ENCODE results near the gene PCDHB4. TPM values are rescaled to one million over a fixed set of nuclear protein-coding genes. Genes with fewer than 3 reads are reported as not detected.
"Not testable (repeated sequence)": the region's sequence is repeated elsewhere in the genome, so short reads cannot be mapped to it uniquely, and the experiment has no call there.

Gene PCDHB4
- total and polyA plus RNA-seq, 2 donors (not counting 1 experiment from before 2014, with no cell fraction given), result not detected

DNA sequence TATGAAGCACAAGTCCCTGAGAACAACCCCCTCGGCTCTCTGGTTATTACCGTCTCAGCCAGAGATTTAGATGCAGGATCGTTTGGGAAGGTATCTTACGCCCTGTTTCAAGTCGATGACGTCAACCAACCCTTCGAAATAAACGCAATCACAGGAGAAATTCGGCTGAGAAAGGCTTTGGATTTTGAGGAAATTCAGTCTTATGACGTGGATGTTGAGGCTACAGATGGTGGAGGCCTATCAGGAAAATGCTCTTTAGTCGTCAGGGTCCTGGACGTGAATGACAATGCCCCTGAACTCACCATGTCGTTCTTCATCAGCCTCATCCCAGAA, 29.3 kb downstream of the PCDHB4 start:
- Histone ChIP-seq H3K27me3 (replicated peaks in 1 of 4; ENCODE audit: control extremely low read depth in 1 of 4, control insufficient read depth in 3 of 4, insufficient read depth in 4 of 4, low read length in 3 of 4) (peaks cover 0 to 8% (median 5%) of the 10 kb centered on the region in 4 experiments), H2AFZ (ENCODE audit: insufficient read depth, low read depth, low read length, poor library complexity, severe bottlenecking) (no peak overlapping the region), H3K9ac (ENCODE audit: low read length) (no peak overlapping the region), H3K36me3 (replicated peaks in 1 of 2; ENCODE audit: control extremely low read depth in 1 of 2, control insufficient read depth in 1 of 2, extremely low read depth in 1 of 2, insufficient read depth in 2 of 2, low read length in 1 of 2) (no peaks in the 10 kb centered on the region), H3K4me3 (ENCODE audit: control extremely low read depth in 1 of 5, extremely low read depth in 1 of 5, insufficient read depth in 1 of 5, low read depth in 2 of 5, low read length in 4 of 5) (no peak overlapping the region), H3K9me3 (ENCODE audit: control extremely low read depth in 1 of 3, control insufficient read depth in 2 of 3, insufficient read depth in 1 of 3, low read length in 2 of 3) (peaks cover 0 to 31% (median 9%) of the 10 kb centered on the region in 3 donors), H3K27ac (ENCODE audit: low read length in 2 of 2) (no peak overlapping the region), H3K4me1 (ENCODE audit: control insufficient read depth in 2 of 2, insufficient read depth in 2 of 2, low read length in 2 of 2) (no peaks in the 10 kb centered on the region), H3K4me2 (replicated peaks; ENCODE audit: low read depth, low read length, poor library complexity, severe bottlenecking) (no peak overlapping the region), H3K79me2 (ENCODE audit: control insufficient read depth, insufficient read depth, low read length) (no peaks in the 10 kb centered on the region), H4K20me1 (ENCODE audit: control insufficient read depth, insufficient read depth, low read length, poor library complexity, severe bottlenecking) (no peaks in the 10 kb centered on the region)
- peaks cover 21% of the 10 kb centered on the region for H3K27me3 Mint-ChIP-seq
- DNase-seq (no peak), ATAC-seq (ENCODE audit: low read depth) (no peak)
- POLR2A ChIA-PET, result no interaction called here
- H3K4me3 Mint-ChIP-seq, result no peak overlapping the region
- TF ChIP-seq EZH2 (IDR thresholded peaks at IDR 0.05; ENCODE audit: borderline replicate concordance, insufficient read depth, low read depth, low read length, poor library complexity, severe bottlenecking), result no peak
- TF ChIP-seq, protein P1, sequence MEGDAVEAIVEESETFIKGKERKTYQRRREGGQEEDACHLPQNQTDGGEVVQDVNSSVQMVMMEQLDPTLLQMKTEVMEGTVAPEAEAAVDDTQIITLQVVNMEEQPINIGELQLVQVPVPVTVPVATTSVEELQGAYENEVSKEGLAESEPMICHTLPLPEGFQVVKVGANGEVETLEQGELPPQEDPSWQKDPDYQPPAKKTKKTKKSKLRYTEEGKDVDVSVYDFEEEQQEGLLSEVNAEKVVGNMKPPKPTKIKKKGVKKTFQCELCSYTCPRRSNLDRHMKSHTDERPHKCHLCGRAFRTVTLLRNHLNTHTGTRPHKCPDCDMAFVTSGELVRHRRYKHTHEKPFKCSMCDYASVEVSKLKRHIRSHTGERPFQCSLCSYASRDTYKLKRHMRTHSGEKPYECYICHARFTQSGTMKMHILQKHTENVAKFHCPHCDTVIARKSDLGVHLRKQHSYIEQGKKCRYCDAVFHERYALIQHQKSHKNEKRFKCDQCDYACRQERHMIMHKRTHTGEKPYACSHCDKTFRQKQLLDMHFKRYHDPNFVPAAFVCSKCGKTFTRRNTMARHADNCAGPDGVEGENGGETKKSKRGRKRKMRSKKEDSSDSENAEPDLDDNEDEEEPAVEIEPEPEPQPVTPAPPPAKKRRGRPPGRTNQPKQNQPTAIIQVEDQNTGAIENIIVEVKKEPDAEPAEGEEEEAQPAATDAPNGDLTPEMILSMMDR (IDR thresholded peaks at IDR 0.05), result no peak
- no peaks in the 10 kb centered on the region for H3K9me3 Mint-ChIP-seq (ENCODE audit: insufficient read depth)
- CTCF ChIA-PET, result no interaction called here
- intact Hi-C loops (cut with micrococcal nuclease), result no loop called here
- whole genome bisulfite sequencing (ENCODE audit: insufficient coverage), result 48% methylated on average over 13 of the region's 13 CpGs
- no peak overlapping the region for H3K27ac Mint-ChIP-seq
- H3K4me1 Mint-ChIP-seq, result no peaks in the 10 kb centered on the region

GRCh38 chr5:141151632-141152031, 30.0 kb downstream of the PCDHB4 start:
- intact Hi-C loops (cut with micrococcal nuclease); H3K4me2 ChIP-seq (replicated peaks; ENCODE audit: low read depth, low read length, poor library complexity, severe bottlenecking); H3K9ac ChIP-seq (ENCODE audit: low read length); H2AFZ ChIP-seq (ENCODE audit: insufficient read depth, low read depth, low read length, poor library complexity, severe bottlenecking); DNase-seq; POLR2A ChIA-PET; H3K4me1 ChIP-seq (ENCODE audit: control insufficient read depth in 2 of 2, insufficient read depth in 2 of 2, low read length in 2 of 2); H3K36me3 ChIP-seq (replicated peaks in 1 of 2; ENCODE audit: control extremely low read depth in 1 of 2, control insufficient read depth in 1 of 2, extremely low read depth in 1 of 2, insufficient read depth in 2 of 2, low read length in 1 of 2); H3K27ac Mint-ChIP-seq; H3K79me2 ChIP-seq (ENCODE audit: control insufficient read depth, insufficient read depth, low read length); H3K4me1 Mint-ChIP-seq; CTCF ChIA-PET; H4K20me1 ChIP-seq (ENCODE audit: control insufficient read depth, insufficient read depth, low read length, poor library complexity, severe bottlenecking); H3K9me3 Mint-ChIP-seq (ENCODE audit: insufficient read depth); H3K4me3 Mint-ChIP-seq; H3K27me3 ChIP-seq (replicated peaks in 1 of 4; ENCODE audit: control extremely low read depth in 1 of 4, control insufficient read depth in 3 of 4, insufficient read depth in 4 of 4, low read length in 3 of 4); ATAC-seq (ENCODE audit: low read depth); H3K27ac ChIP-seq (ENCODE audit: low read length in 2 of 2); H3K4me3 ChIP-seq (ENCODE audit: control extremely low read depth in 1 of 5, extremely low read depth in 1 of 5, insufficient read depth in 1 of 5, low read depth in 2 of 5, low read length in 4 of 5): not testable (repeated sequence)
- H3K27me3 Mint-ChIP-seq, result peaks cover 28% of the 10 kb centered on the region
- H3K9me3 ChIP-seq (ENCODE audit: control extremely low read depth in 1 of 3, control insufficient read depth in 2 of 3, insufficient read depth in 1 of 3, low read length in 2 of 3), result peaks cover 0 to 36% (median 9%) of the 10 kb centered on the region in 3 donors
- WGBS (ENCODE audit: insufficient coverage), result 48% methylated on average over 22 of the region's 41 CpGs

GRCh38 chr5:141152096-141152495, 30.5 kb downstream of the PCDHB4 start:
- H3K27me3 Mint-ChIP-seq, result peaks cover 31% of the 10 kb centered on the region
- H3K9me3 Mint-ChIP-seq (ENCODE audit: insufficient read depth); H3K27ac Mint-ChIP-seq; POLR2A ChIA-PET; H3K4me1 Mint-ChIP-seq; ATAC-seq (ENCODE audit: low read depth); H2AFZ ChIP-seq (ENCODE audit: insufficient read depth, low read depth, low read length, poor library complexity, severe bottlenecking); H4K20me1 ChIP-seq (ENCODE audit: control insufficient read depth, insufficient read depth, low read length, poor library complexity, severe bottlenecking); H3K27me3 ChIP-seq (replicated peaks in 1 of 4; ENCODE audit: control extremely low read depth in 1 of 4, control insufficient read depth in 3 of 4, insufficient read depth in 4 of 4, low read length in 3 of 4); H3K4me2 ChIP-seq (replicated peaks; ENCODE audit: low read depth, low read length, poor library complexity, severe bottlenecking); H3K27ac ChIP-seq (ENCODE audit: low read length in 2 of 2); intact Hi-C loops (cut with micrococcal nuclease); H3K4me3 ChIP-seq (ENCODE audit: control extremely low read depth in 1 of 5, extremely low read depth in 1 of 5, insufficient read depth in 1 of 5, low read depth in 2 of 5, low read length in 4 of 5); H3K4me3 Mint-ChIP-seq; H3K9ac ChIP-seq (ENCODE audit: low read length); CTCF ChIA-PET; H3K36me3 ChIP-seq (replicated peaks in 1 of 2; ENCODE audit: control extremely low read depth in 1 of 2, control insufficient read depth in 1 of 2, extremely low read depth in 1 of 2, insufficient read depth in 2 of 2, low read length in 1 of 2); DNase-seq; H3K4me1 ChIP-seq (ENCODE audit: control insufficient read depth in 2 of 2, insufficient read depth in 2 of 2, low read length in 2 of 2); H3K79me2 ChIP-seq (ENCODE audit: control insufficient read depth, insufficient read depth, low read length): not testable (repeated sequence)
- H3K9me3 ChIP-seq (ENCODE audit: control extremely low read depth in 1 of 3, control insufficient read depth in 2 of 3, insufficient read depth in 1 of 3, low read length in 2 of 3), result peaks cover 0 to 38% (median 12%) of the 10 kb centered on the region in 3 donors
- WGBS (ENCODE audit: insufficient coverage), result 44% methylated on average over 27 of the region's 36 CpGs

Measured in B cell (primary cell).